Measurements from ENCODE around the gene ZDHHC21. TPM values are rescaled to one million over a fixed set of nuclear protein-coding genes. Genes with fewer than 3 reads are reported as not detected.
A peak's percentile ranks its signal among the peaks of the same experiment; 100 is the strongest.

The ZDHHC21 gene
- total and polyA plus RNA-seq, 2 donors (not counting 1 experiment from before 2014, with no cell fraction given), result 5.2 to 8.6 TPM

GRCh38 chr9:14627513-14627912, 65.7 kb downstream of the ZDHHC21 start:
- DNase-seq (ENCODE audit: low read depth in 2 of 2), result no peak
- no peaks in the 10 kb centered on the region for H3K4me1 ChIP-seq (ENCODE audit: control insufficient read depth, extremely low read depth, insufficient read depth, low read length)
- TF ChIP-seq EZH2 (IDR thresholded peaks at IDR 0.05; ENCODE audit: low read length, missing control alignments) (no peak), CTCF (conservative IDR thresholded peaks at IDR 0.05 in 1 of 2, IDR thresholded peaks at IDR 0.05 in 1 of 2; ENCODE audit: low read depth in 1 of 2, low read length in 2 of 2) (no peak)
- no peak overlapping the region for H2AFZ ChIP-seq (ENCODE audit: low read length)
- H3K27ac ChIP-seq (ENCODE audit: insufficient read depth, low read length), result no peak overlapping the region
- H3K4me2 ChIP-seq (ENCODE audit: extremely low read depth, insufficient read depth, low read length), result no peak overlapping the region
- no peaks in the 10 kb centered on the region for H3K27me3 ChIP-seq (ENCODE audit: control insufficient read depth, insufficient read depth, low read length)
- no peaks in the 10 kb centered on the region for H3K9me3 ChIP-seq (ENCODE audit: control insufficient read depth, insufficient read depth, low read depth, low read length)
- no peaks in the 10 kb centered on the region for H4K20me1 ChIP-seq (ENCODE audit: control insufficient read depth, extremely low read depth, insufficient read depth, low read length)
- no peaks in the 10 kb centered on the region for H3K36me3 ChIP-seq (ENCODE audit: control insufficient read depth, insufficient read depth, low read length)
- H3K4me3 ChIP-seq (replicated peaks in 1 of 4; ENCODE audit: control extremely low read depth in 1 of 4, insufficient read depth in 1 of 4, low read depth in 3 of 4, low read length in 4 of 4), result no peak overlapping the region
- H3K79me2 ChIP-seq (ENCODE audit: control insufficient read depth, insufficient read depth, low read length), result no peaks in the 10 kb centered on the region
- H3K9ac ChIP-seq (ENCODE audit: insufficient read depth, low read length), result no peak overlapping the region

DNA sequence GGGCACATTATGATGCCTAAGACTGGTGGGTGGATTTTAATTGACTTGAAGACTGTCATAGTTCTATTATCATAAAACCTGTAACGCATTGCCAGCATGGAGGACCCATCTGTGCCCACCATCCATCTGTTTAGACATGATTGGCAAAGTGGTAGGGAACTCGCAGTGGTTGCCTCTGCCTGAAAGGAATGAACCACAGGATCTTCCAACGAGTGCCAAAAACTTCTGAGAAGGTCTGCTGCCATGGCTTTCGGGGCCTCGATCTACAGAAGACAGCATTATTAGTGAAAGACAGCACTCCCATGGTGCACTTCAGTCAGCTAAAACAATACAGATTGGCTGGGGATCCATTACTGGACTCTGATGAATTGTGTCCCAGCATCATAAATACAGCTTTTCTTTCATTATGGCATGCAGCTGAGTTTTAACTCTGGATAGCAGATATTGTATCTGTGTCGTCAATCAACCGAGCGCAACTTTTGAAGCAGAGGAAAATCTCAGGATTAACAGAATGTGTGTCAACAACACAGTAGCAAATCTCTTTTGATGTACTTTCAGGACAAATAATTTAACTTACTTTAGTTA, 74.3 kb downstream of the ZDHHC21 start:
- Histone ChIP-seq H3K9me3 (ENCODE audit: control insufficient read depth, insufficient read depth, low read depth, low read length) (no peaks in the 10 kb centered on the region), H3K4me2 (ENCODE audit: extremely low read depth, insufficient read depth, low read length) (no peak overlapping the region), H3K4me3 (replicated peaks in 1 of 4; ENCODE audit: control extremely low read depth in 1 of 4, insufficient read depth in 1 of 4, low read depth in 3 of 4, low read length in 4 of 4) (no peak overlapping the region), H3K79me2 (ENCODE audit: control insufficient read depth, insufficient read depth, low read length) (no peaks in the 10 kb centered on the region), H3K36me3 (ENCODE audit: control insufficient read depth, insufficient read depth, low read length) (no peaks in the 10 kb centered on the region), H2AFZ (ENCODE audit: low read length) (no peak overlapping the region), H4K20me1 (ENCODE audit: control insufficient read depth, extremely low read depth, insufficient read depth, low read length) (no peaks in the 10 kb centered on the region), H3K4me1 (ENCODE audit: control insufficient read depth, extremely low read depth, insufficient read depth, low read length) (no peaks in the 10 kb centered on the region), H3K9ac (ENCODE audit: insufficient read depth, low read length) (no peak overlapping the region), H3K27me3 (ENCODE audit: control insufficient read depth, insufficient read depth, low read length) (no peaks in the 10 kb centered on the region), H3K27ac (ENCODE audit: insufficient read depth, low read length) (no peak overlapping the region)
- no peak for DNase-seq (ENCODE audit: low read depth in 2 of 2)
- TF ChIP-seq EZH2 (IDR thresholded peaks at IDR 0.05; ENCODE audit: low read length, missing control alignments), result no peak
- no peak for TF ChIP-seq CTCF (conservative IDR thresholded peaks at IDR 0.05 in 1 of 2, IDR thresholded peaks at IDR 0.05 in 1 of 2; ENCODE audit: low read depth in 1 of 2, low read length in 2 of 2)

DNA sequence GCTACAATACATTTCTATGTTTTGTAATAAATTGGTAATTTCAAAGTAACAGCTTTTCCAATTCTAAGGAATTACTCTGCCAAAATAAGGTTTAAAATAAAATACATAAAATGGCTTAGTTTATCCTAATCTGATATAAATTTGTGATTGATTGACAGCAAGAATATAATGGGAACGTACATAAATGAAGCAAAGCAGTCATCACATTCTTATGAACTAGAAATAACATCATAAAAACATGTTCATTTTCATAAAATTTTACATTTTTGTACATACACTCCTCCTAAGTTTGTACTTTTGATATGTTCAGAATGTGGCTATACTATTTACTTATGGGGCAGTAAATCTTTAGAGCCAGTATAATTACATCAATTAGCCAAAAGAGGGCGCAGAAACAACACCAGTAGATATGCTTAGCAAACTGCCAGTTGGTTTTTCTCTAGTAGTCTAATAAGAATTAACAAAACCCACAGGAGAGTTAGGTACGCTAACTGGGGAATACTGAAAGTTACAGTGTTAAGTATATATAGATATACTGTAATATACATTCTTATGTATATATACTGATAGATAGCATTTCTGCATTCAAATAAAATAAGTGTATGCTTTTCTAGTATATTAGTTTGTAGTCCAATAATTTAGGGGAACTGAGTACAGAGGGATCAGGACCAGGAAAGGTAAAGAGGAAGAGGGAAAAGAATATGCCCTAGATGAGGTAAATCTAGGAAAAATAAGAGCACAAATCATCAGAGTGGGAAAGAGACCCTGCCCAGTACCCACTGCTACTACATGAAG, 76.8 kb downstream of the ZDHHC21 start:
- H3K9ac ChIP-seq (ENCODE audit: insufficient read depth, low read length), result no peak overlapping the region
- H3K4me2 ChIP-seq (ENCODE audit: extremely low read depth, insufficient read depth, low read length), result no peak overlapping the region
- peak; percentile 59 to 82 for DNase-seq (ENCODE audit: low read depth in 2 of 2)
- H3K4me1 ChIP-seq (ENCODE audit: control insufficient read depth, extremely low read depth, insufficient read depth, low read length), result no peaks in the 10 kb centered on the region
- TF ChIP-seq CTCF (conservative IDR thresholded peaks at IDR 0.05 in 1 of 2, IDR thresholded peaks at IDR 0.05 in 1 of 2; ENCODE audit: low read depth in 1 of 2, low read length in 2 of 2), result peak; percentile 59 to 72
- no peak for TF ChIP-seq EZH2 (IDR thresholded peaks at IDR 0.05; ENCODE audit: low read length, missing control alignments)
- H2AFZ ChIP-seq (ENCODE audit: low read length), result no peak overlapping the region
- no peaks in the 10 kb centered on the region for H3K9me3 ChIP-seq (ENCODE audit: control insufficient read depth, insufficient read depth, low read depth, low read length)
- no peaks in the 10 kb centered on the region for H4K20me1 ChIP-seq (ENCODE audit: control insufficient read depth, extremely low read depth, insufficient read depth, low read length)
- no peaks in the 10 kb centered on the region for H3K27me3 ChIP-seq (ENCODE audit: control insufficient read depth, insufficient read depth, low read length)
- no peaks in the 10 kb centered on the region for H3K36me3 ChIP-seq (ENCODE audit: control insufficient read depth, insufficient read depth, low read length)
- no peak overlapping the region for H3K4me3 ChIP-seq (replicated peaks in 1 of 4; ENCODE audit: control extremely low read depth in 1 of 4, insufficient read depth in 1 of 4, low read depth in 3 of 4, low read length in 4 of 4)
- no peak overlapping the region for H3K27ac ChIP-seq (ENCODE audit: insufficient read depth, low read length)
- no peaks in the 10 kb centered on the region for H3K79me2 ChIP-seq (ENCODE audit: control insufficient read depth, insufficient read depth, low read length)

Measured in fibroblast of lung (primary cell).